HG03432 (cell line): ENCODE measurements around the gene CTNNBL1.

Source experiments
- ATAC-seq: cut with Tn5 transposase; IDR thresholded peaks from one replicate; pipeline ENCODE4 v1.9.1; 2021; ENCODE audit warnings: mild to moderate bottlenecking, moderate library complexity; ENCODE audit not compliant: unreplicated experiment

Gene CTNNBL1

DNA sequence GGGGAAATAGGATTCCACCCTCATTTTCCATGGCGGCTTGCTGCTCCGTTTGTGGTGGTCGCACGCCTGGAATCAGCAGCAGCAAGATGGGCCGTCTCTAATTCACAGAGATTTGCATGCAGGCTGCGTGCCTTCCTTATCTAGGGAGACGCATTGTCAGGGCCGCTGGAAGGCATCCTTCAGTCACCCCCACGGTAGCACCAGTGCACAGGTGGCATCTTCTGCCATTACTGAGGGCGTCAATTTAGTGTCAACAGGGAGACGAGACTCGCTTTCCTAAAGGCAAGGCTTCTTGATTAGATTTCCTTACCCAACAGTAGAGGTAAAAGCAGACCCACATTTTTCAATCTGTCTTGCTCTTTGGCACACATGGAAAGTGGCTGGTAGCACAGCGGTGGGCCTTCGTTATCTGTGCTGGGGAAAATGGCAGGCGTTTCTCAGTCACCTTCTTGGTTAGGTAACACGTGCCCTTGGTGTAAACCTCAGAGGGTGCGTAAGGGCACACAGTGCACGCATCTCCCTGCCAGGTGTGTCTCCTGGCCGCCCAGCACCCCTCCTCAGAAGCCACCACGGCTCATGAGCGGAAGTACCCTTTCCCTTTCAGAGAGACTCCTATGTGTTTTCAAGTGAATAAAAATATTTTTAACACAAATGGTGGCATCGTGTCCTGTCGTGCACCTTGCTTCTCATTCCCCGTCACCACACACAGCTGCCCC, 181.8 kb downstream of the CTNNBL1 start:
- ATAC-seq = no peak

DNA sequence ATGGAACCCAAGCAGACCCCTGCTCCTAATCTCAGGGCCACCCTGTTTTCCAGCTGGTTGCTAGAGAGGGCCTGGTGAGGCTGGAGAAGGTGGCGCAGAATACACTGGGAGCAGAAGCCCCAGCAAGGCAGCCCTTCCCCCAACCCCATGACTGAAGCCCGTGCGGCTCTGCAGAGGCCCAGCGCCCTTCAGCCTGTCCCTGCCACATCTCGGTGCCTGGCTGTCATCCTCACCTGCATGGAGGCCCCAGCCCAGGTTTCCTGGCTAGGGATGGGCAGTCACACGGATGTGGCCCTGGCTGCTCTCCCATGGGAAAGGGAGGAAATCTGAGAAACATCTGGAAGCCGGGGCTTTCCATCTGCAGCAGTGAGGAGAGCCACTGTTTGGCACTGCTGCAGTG, 183.0 kb downstream of the CTNNBL1 start:
- no peak for ATAC-seq

DNA sequence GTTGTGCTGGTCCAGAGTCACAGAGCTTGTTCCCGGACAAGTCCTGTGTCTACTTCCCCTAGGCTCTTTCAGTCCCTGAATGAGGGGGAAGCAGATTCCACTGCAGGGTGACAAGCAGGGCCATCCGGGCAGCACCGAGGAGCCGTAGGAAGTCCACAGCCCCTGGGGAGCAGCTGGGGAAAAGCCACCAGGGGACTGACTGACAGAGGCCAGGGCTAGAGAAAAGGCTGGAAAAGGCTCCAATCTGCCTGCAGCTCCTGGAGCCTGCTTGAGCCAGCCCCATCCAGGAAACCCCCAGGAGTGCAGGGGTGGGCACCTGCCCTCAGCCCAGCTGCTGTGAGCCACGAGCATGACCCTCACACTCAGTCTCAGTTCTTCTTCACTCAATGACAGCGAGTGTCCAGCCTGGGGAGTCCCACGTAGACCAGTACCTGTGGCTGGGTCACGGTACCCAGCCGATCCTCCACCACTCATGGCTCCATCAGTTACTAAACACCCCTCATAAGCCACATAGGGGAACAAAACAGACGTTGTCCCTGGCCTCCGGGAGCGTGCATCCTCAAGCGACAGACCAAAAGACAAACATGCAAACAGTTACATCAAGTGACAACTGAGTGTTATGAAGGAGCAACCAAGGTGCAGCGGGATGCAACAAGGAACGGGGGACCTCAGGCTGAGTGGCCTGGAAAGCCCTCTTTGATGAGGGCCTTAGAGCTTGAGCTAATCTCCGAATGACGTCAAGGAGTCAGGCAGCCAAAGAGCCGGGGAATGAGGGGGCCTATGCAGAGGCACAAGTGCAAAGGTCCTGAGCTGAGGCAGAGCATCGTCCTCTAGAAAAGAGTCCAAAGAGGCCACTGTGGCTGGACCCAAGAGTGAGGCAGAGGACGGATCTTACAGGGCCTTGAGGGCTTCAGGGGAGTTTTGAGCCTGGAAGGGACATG, 184.3 kb downstream of the CTNNBL1 start:
- no peak for ATAC-seq

- ATAC-seq = no peak
These were observed 185.2 kb downstream of the CTNNBL1 start for GRCh38 chr20:37878835-37879599.

DNA sequence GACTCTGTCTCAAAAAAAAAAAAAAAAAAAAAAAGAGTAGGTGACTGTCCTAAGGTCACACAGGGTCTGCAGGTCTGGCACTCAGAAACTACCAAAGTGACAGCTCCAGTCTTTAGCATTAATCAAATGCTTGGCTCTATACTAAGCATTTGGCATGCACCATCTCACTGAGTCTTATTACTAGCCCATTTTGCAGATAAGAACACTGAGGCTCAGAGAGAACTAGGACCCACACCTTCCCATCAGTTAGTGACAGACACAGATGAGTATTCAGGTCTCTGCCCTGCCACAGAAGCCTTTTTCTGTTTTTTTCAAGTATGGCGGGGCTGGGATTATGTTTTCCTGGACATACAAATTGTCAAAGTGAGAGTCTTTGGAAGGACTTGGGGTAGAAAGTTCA, 186.0 kb downstream of the CTNNBL1 start:
- no peak for ATAC-seq

GRCh38 chr20:37880726-37881591, 187.1 kb downstream of the CTNNBL1 start:
- ATAC-seq = no peak

DNA sequence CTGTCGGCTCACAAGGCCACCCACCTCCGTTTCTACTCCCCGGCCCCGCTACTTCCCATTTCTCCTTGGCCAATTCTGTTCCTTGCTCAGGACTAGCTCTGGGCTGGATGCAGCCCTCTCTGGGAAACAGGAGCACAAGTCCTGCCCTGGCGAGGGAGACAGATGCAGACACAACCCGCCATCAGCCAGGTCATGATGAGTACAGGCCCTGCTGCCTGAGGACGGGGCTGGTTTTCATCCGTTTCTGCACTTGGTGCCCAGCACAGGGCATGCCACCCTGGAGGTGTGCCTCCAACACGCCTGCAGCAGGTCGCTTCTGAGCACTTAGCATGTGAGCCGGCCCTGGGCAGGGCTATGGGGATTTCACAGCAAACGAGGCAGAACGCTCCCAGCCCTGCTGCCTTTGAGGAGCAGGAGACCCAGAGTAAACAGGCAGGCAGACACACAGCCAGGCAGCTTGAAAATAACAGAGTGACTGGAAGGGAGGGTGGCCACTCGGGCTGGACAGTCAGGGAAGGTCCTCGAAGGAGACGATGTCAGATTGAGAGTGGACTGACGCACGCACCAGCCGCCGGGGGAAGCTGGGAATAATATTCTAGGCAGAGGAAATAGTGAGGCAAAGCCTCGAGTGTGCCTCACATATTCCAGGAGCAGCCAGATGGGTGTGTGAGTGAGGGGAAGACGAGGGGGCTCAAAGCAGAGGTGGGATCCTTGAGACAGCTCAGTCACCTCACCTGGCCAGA, 187.9 kb downstream of the CTNNBL1 start:
- no peak for ATAC-seq

- ATAC-seq = no peak
These were observed 189.3 kb downstream of the CTNNBL1 start for GRCh38 chr20:37882961-37883712.

- ATAC-seq = no peak
These were observed 191.2 kb downstream of the CTNNBL1 start for GRCh38 chr20:37885042-37885441.

GRCh38 chr20:37885593-37886503, 192.0 kb downstream of the CTNNBL1 start:
- ATAC-seq = no peak

GRCh38 chr20:37886851-37887297, 193.0 kb downstream of the CTNNBL1 start:
- no peak for ATAC-seq

- ATAC-seq = no peak
These were observed 194.8 kb downstream of the CTNNBL1 start for GRCh38 chr20:37888641-37889040.

- no peak for ATAC-seq
These were observed 196.3 kb downstream of the CTNNBL1 start for GRCh38 chr20:37890108-37890507.

- no peak for ATAC-seq
These were observed 196.8 kb downstream of the CTNNBL1 start for GRCh38 chr20:37890643-37891042.

DNA sequence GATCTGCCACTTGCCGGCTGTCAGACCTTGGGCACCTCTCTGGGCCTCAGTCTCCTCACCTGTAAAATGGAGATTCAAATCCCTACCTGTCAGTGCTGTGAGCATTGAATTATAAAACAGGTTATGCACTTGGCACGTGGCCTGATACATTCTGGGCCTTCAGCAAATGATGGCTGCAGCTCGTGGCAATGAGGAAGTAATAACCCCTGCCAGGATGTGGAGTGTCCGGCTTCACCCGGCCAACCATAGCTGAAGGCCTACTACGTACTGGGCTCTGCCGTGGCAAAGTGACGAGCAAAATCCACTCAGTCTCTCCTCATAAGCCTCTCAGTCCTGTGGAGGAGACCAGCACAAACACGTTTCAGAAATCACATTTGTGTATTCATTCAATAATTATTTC, 198.2 kb downstream of the CTNNBL1 start:
- no peak for ATAC-seq

GRCh38 chr20:37893566-37894241, 199.9 kb downstream of the CTNNBL1 start:
- ATAC-seq = no peak

DNA sequence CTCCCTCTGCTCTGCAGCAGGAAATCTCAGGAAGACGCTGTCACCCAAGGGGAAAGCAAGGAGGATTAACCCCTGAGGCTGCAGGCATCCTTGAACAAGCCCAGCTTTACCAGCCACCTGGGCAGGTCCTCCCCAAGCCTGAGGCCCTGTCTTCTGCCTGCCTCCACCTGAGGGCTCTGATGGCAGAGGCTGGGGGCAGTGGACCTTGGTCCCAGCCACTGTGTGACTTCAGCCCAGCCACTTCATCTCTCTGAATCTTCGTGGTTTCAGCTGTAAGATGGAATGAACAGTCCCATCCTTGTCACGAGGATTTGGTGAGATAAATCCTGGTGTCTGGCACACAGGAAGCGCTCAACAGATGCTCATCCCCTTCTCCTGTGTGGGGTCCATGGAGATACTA, 200.6 kb downstream of the CTNNBL1 start:
- ATAC-seq = no peak
